Measurements from ENCODE around the gene ENG.

GRCh38 chr9:127812011-127812410, 42.4 kb downstream of the ENG start:
- TF ChIP-seq CTCF (IDR thresholded peaks at IDR 0.05; ENCODE audit: low read depth, low read length) (no peak), EZH2phosphoT487 (IDR thresholded peaks at IDR 0.05; ENCODE audit: low read depth) (no peak)
